ENCODE measurements around the gene DGKZ.

Gene DGKZ

GRCh38 chr11:46388619-46389449, 41.6 kb downstream of the DGKZ start:
- H3K4me3 ChIP-seq = peak overlapping the region in 3 of 7 experiments; percentile 30 to 39 (median 37)
- no peak overlapping the region for H3K27ac ChIP-seq

GRCh38 chr11:46389450-46390330, 42.4 kb downstream of the DGKZ start:
- Histone ChIP-seq H3K27ac (no peak overlapping the region), H3K4me3 (peak overlapping the region; percentile 4 to 39 (median 30))

GRCh38 chr11:46390331-46391171, 43.3 kb downstream of the DGKZ start:
- Histone ChIP-seq H3K27ac (no peak overlapping the region), H3K4me3 (no peak overlapping the region)

- H3K27ac ChIP-seq = no peak overlapping the region
- peak overlapping the region in 6 of 7 experiments; percentile 20 to 40 (median 32) for H3K4me3 ChIP-seq
These were observed 43.9 kb downstream of the DGKZ start for GRCh38 chr11:46391186-46391577.

- peak within 1 kb of the TSS; percentile 8 to 40 (median 29) for H3K4me3 ChIP-seq
- no peak within 1 kb of the TSS for H3K27ac ChIP-seq
These were observed 44.5 kb downstream of the DGKZ start, which contains the start of gene CHRM4 for GRCh38 chr11:46391578-46392420. Gene CHRM4 (minus strand): TSS chr11:46391776. CDS start chr11:46386557, 5,219 bp downstream.

- Histone ChIP-seq H3K4me3 (peak overlapping the region; percentile 8 to 40 (median 29)), H3K27ac (no peak overlapping the region)
These were observed 45.4 kb downstream of the DGKZ start for GRCh38 chr11:46392421-46393230.

- Histone ChIP-seq H3K4me3 (no peak overlapping the region), H3K27ac (no peak overlapping the region)
These were observed 46.0 kb downstream of the DGKZ start for GRCh38 chr11:46393231-46393616.

GRCh38 chr11:46393759-46394158, 46.5 kb downstream of the DGKZ start:
- H3K4me3 ChIP-seq = no peak overlapping the region
- no peak overlapping the region for H3K27ac ChIP-seq

GRCh38 chr11:46397526-46397925, 50.3 kb downstream of the DGKZ start:
- Histone ChIP-seq H3K27ac (no peak overlapping the region), H3K4me3 (no peak overlapping the region)

GRCh38 chr11:46402957-46403902, 56.0 kb downstream of the DGKZ start:
- Histone ChIP-seq H3K4me3 (no peak overlapping the region), H3K27ac (no peak overlapping the region)

- Histone ChIP-seq H3K4me3 (no peak overlapping the region), H3K27ac (no peak overlapping the region)
These were observed 57.3 kb downstream of the DGKZ start for GRCh38 chr11:46404476-46405017.

GRCh38 chr11:46407635-46408034, 60.4 kb downstream of the DGKZ start:
- Histone ChIP-seq H3K4me3 (no peak overlapping the region), H3K27ac (no peak overlapping the region)

GRCh38 chr11:46408407-46408986, 61.2 kb downstream of the DGKZ start:
- Histone ChIP-seq H3K27ac (no peak overlapping the region), H3K4me3 (no peak overlapping the region)

- Histone ChIP-seq H3K4me3 (no peak overlapping the region), H3K27ac (no peak overlapping the region)
These were observed 62.8 kb downstream of the DGKZ start for GRCh38 chr11:46410021-46410420.

GRCh38 chr11:46413760-46414465, 66.7 kb downstream of the DGKZ start:
- Histone ChIP-seq H3K27ac (no peak overlapping the region), H3K4me3 (no peak overlapping the region)

- Histone ChIP-seq H3K27ac (no peak overlapping the region), H3K4me3 (no peak overlapping the region)
These were observed 67.2 kb downstream of the DGKZ start for GRCh38 chr11:46414466-46414796.
